Measurements from ENCODE around the gene FRMD7. TPM values are rescaled to one million over a fixed set of nuclear protein-coding genes. Genes with fewer than 3 reads are reported as not detected.

Gene FRMD7
- total RNA-seq, 1 donor, result not detected

GRCh38 chrX:132037479-132037993, 90.3 kb downstream of the FRMD7 start:
- DNase-seq (ENCODE audit: low read depth in 2 of 3, low spot score in 2 of 3), result no peak

GRCh38 chrX:132034648-132035047, 93.2 kb downstream of the FRMD7 start:
- no peak for DNase-seq (ENCODE audit: low read depth in 2 of 3, low spot score in 2 of 3)

- DNase-seq (ENCODE audit: low read depth in 2 of 3, low spot score in 2 of 3), result no peak
These were observed 94.7 kb downstream of the FRMD7 start for GRCh38 chrX:132033166-132033565.

GRCh38 chrX:132031867-132032266, 96.0 kb downstream of the FRMD7 start:
- no peak for DNase-seq (ENCODE audit: low read depth in 2 of 3, low spot score in 2 of 3)

GRCh38 chrX:132030264-132030663, 97.6 kb downstream of the FRMD7 start:
- DNase-seq (ENCODE audit: low read depth in 2 of 3, low spot score in 2 of 3), result no peak

Other genes starting within 250 kb of the FRMD7 start
- gene STK26, start 104.7 kb downstream of the FRMD7 start, total RNA-seq, result 17.8 TPM
- 7.0 TPM for gene RAP2C, start 91.4 kb upstream of the FRMD7 start, total RNA-seq